ENCODE data around the gene IER5L. TPM values are rescaled to one million over a fixed set of nuclear protein-coding genes. Genes with fewer than 3 reads are reported as not detected.

IER5L gene
- total RNA-seq, 1 donor from 2014 or later = 38.4 TPM

- no peak for DNase-seq (ENCODE audit: low read depth)
Measured at GRCh38 chr9:129182122-129182521, 4.1 kb upstream of the IER5L start.

- DNase-seq (ENCODE audit: low read depth) = peak; percentile 43
Measured at GRCh38 chr9:129181246-129181645, 3.2 kb upstream of the IER5L start.

- DNase-seq (ENCODE audit: low read depth) = no peak
Measured at GRCh38 chr9:129178568-129179382, 714 bp upstream of the IER5L start.

- DNase-seq (ENCODE audit: low read depth) = peak; percentile 59
Measured at GRCh38 chr9:129177443-129177790, 644 bp downstream of the IER5L start.

GRCh38 chr9:129176701-129177442 lies 1.2 kb downstream of the IER5L start:
- DNase-seq (ENCODE audit: low read depth) = peak; percentile 61

- peak; percentile 90 for DNase-seq (ENCODE audit: low read depth)
Measured at GRCh38 chr9:129175825-129176633, 2.0 kb downstream of the IER5L start.

- no peak for DNase-seq (ENCODE audit: low read depth)
Measured at GRCh38 chr9:129175515-129175824, 2.6 kb downstream of the IER5L start.

GRCh38 chr9:129174724-129175514 lies 3.1 kb downstream of the IER5L start:
- peak; percentile 94 for DNase-seq (ENCODE audit: low read depth)

GRCh38 chr9:129174102-129174723 lies 3.8 kb downstream of the IER5L start:
- peak; percentile 92 for DNase-seq (ENCODE audit: low read depth)

GRCh38 chr9:129173296-129174101 lies 4.6 kb downstream of the IER5L start:
- DNase-seq (ENCODE audit: low read depth) = no peak

GRCh38 chr9:129172816-129173215 lies 5.2 kb downstream of the IER5L start:
- no peak for DNase-seq (ENCODE audit: low read depth)

- no peak for DNase-seq (ENCODE audit: low read depth)
Measured at GRCh38 chr9:129171993-129172751, 5.9 kb downstream of the IER5L start.

- DNase-seq (ENCODE audit: low read depth) = no peak
Measured at GRCh38 chr9:129170229-129170628, 7.8 kb downstream of the IER5L start.

GRCh38 chr9:129166623-129167557 lies 11.2 kb downstream of the IER5L start:
- peak; percentile 62 for DNase-seq (ENCODE audit: low read depth)

- no peak for DNase-seq (ENCODE audit: low read depth)
Measured at GRCh38 chr9:129165198-129165597, 12.9 kb downstream of the IER5L start.

GRCh38 chr9:129164246-129164930 lies 13.7 kb downstream of the IER5L start:
- DNase-seq (ENCODE audit: low read depth) = no peak

- DNase-seq (ENCODE audit: low read depth) = no peak
Measured at GRCh38 chr9:129163753-129164152, 14.3 kb downstream of the IER5L start.

Data from myocyte (in vitro differentiated cells).